Measurements from ENCODE around the gene PSMD2.

The PSMD2 gene

GRCh38 chr3:184343200-184343876 lies 44.3 kb downstream of the PSMD2 start:
- DNase-seq: no peak

GRCh38 chr3:184344579-184345316 lies 45.7 kb downstream of the PSMD2 start:
- DNase-seq: no peak

- DNase-seq: peak; percentile 45
Observed at GRCh38 chr3:184345317-184346144, 46.5 kb downstream of the PSMD2 start.

- no peak for DNase-seq
Observed at GRCh38 chr3:184346480-184347190, 47.6 kb downstream of the PSMD2 start.

- DNase-seq: no peak
Observed at GRCh38 chr3:184347321-184348056, 48.4 kb downstream of the PSMD2 start.

GRCh38 chr3:184348057-184348382 lies 49.0 kb downstream of the PSMD2 start:
- no peak for DNase-seq

- no peak for DNase-seq
Observed at GRCh38 chr3:184349563-184350470, 50.8 kb downstream of the PSMD2 start.

- DNase-seq: no peak
Observed at GRCh38 chr3:184350618-184351017, 51.6 kb downstream of the PSMD2 start.

- DNase-seq: no peak
Observed at GRCh38 chr3:184351511-184352148, 52.6 kb downstream of the PSMD2 start.

GRCh38 chr3:184352149-184352785 lies 53.2 kb downstream of the PSMD2 start:
- DNase-seq: no peak

GRCh38 chr3:184352897-184353545 lies 54.0 kb downstream of the PSMD2 start:
- no peak for DNase-seq

GRCh38 chr3:184353546-184353941 lies 54.5 kb downstream of the PSMD2 start:
- no peak for DNase-seq

- DNase-seq: no peak
Observed at GRCh38 chr3:184354121-184354728, 55.2 kb downstream of the PSMD2 start.

GRCh38 chr3:184354754-184355153 lies 55.7 kb downstream of the PSMD2 start:
- DNase-seq: no peak

- DNase-seq: no peak
Observed at GRCh38 chr3:184355261-184356040, 56.4 kb downstream of the PSMD2 start.

GRCh38 chr3:184357248-184358123 lies 58.4 kb downstream of the PSMD2 start:
- no peak for DNase-seq

GRCh38 chr3:184358124-184358767 lies 59.2 kb downstream of the PSMD2 start:
- no peak for DNase-seq

All from NCI-H2081 treated with DMSO at 0.1 percent for 48 hours (cell line).